Cortex of kidney (tissue), 1 donor: ENCODE data around the gene NOD2.

ENCODE experiments used
- DNase-seq: peaks from one replicate; lab custom pipeline; 2025; lab: John Stamatoyannopoulos, UW

NOD2 gene

GRCh38 chr16:50694206-50694605, 800 bp downstream of the NOD2 start:
- DNase-seq, result no peak

GRCh38 chr16:50695017-50696000, 1.9 kb downstream of the NOD2 start:
- no peak for DNase-seq

GRCh38 chr16:50696126-50696525, 2.7 kb downstream of the NOD2 start:
- DNase-seq, result no peak

- DNase-seq, result no peak
Observed at GRCh38 chr16:50696575-50697420, 3.4 kb downstream of the NOD2 start.

DNA sequence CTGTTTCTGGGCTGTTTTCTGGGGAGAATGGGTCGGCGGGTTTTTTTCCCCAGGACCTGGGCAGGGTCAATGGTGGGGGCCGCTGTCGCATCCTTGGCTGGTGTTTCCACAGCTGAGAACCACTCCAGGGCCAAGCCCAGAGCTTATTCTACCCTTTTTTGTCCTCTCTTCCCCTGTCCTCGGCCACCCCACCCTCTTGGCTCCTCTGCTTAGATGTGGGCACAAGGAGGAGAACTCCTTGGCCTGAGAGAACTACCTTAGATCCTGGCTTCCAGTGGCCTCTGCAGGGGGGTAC, 4.0 kb downstream of the NOD2 start:
- DNase-seq, result no peak

GRCh38 chr16:50697881-50698767, 4.7 kb downstream of the NOD2 start:
- DNase-seq, result no peak

GRCh38 chr16:50699326-50700159, 6.1 kb downstream of the NOD2 start:
- no peak for DNase-seq

GRCh38 chr16:50702725-50703124, 9.3 kb downstream of the NOD2 start:
- DNase-seq, result no peak

DNA sequence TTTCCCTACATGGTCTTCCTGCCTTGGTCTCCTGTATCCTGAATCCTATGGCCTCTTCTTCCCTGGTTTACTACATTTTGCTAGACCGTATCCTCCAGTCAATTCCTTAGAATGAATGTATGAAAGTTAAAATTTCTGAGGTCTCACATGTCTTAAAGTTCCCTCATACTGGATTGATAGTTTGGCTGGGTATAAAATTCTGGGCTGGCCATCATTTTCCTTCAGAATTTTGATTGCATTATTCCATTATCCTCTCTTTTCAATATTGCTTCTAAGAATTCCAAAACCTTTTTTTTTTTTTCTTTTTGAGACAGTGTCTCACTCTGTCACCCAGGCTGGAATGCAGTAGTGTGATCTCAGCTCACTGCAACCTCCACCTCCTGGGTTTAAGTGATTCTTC, 10.8 kb downstream of the NOD2 start:
- no peak for DNase-seq

DNA sequence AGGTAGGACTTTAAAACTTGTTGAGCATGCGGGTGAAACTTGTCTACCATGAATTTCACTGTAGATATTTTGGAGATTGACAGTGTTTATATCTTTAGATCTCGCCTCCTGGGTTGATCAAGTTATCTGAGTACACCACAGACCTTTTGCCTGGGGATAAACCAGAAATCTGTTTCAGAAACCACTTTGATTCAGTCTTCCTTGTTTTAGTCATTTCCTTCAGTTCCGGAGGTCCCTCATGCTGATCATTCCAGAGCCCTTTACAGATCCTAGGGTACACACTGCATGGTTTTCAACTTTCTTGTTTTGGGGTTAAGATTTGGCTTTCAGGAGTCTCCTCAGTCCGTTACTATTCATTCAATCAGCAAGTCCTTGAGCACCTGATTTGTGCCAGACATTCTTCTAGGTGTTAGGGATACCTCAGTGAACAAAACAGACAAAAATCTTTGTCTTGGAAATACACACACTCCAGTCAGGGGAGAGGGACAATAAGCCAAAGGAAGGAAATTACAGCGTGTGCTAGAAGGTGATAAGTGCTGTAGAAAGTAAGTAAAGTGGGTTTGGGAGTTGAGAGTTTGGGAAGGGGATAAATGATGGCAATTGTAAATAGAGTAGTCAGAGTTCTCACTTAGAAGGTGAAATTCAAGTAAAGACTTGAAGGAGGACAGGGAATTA, 12.2 kb downstream of the NOD2 start:
- no peak for DNase-seq

DNA sequence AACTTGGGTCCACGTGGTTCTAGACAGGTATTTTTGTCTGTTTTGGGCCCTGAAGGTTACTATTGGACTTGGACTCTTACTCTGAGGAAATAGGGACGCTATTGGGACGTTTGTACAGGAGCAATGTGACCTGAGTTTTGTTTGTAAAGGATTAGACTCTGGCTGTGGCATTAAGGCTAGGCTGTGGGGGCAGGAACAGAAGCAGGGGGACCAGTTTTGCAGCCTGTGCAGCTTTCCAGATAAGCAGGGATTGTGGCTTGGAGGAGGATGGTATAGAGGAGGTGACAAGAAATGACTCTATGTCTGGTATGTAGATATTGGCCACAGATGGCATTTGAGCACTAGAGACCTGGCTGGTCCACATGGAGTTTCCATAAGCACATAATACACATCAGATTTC, 12.8 kb downstream of the NOD2 start:
- no peak for DNase-seq

- no peak for DNase-seq
Observed at GRCh38 chr16:50708373-50709060, 15.1 kb downstream of the NOD2 start.

DNA sequence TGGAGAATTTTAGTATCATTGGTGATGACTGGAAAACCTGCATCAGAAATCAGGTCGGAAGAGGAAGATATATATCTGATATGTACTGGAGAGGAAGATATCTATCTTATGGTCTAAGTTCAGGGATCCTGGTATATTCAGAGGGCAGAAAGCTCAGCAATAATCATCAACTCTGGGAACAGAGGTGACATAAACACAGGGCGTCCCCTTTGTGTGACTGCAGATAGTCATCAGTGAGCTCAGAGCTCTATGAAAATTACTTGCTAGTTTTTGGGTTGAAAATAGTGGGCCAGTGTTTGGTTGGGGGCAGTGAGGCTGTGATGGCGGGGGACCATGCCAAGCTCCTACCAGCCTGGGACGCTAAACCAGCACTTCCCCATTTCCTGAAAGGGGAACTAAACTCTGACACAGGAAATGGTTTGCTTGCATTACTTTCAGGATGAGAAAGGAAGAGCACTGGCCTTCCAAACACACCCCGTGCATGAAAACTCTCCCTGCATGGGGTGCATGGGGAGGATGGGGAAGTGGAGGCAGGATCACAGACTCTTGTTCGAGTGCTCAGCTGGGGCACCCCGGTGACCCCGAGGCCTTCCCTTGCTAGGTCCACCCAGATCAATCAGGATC, 15.8 kb downstream of the NOD2 start:
- DNase-seq, result no peak

- DNase-seq, result no peak
Observed at GRCh38 chr16:50709980-50710379, 16.6 kb downstream of the NOD2 start.

GRCh38 chr16:50711040-50711439, 17.6 kb downstream of the NOD2 start:
- no peak for DNase-seq

DNA sequence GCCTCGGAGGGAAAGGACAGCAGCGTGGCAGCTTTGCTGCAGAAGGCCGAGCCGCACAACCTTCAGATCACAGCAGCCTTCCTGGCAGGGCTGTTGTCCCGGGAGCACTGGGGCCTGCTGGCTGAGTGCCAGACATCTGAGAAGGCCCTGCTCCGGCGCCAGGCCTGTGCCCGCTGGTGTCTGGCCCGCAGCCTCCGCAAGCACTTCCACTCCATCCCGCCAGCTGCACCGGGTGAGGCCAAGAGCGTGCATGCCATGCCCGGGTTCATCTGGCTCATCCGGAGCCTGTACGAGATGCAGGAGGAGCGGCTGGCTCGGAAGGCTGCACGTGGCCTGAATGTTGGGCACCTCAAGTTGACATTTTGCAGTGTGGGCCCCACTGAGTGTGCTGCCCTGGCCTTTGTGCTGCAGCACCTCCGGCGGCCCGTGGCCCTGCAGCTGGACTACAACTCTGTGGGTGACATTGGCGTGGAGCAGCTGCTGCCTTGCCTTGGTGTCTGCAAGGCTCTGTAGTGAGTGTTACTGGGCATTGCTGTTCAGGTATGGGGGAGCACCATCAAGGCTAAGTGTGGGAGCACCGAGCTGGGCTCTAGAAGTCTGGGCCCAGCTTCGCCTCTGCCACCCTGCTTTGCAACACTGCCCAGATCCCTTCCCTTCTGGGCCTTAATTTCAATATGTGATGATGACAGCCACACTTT, 18.6 kb downstream of the NOD2 start:
- no peak for DNase-seq

GRCh38 chr16:50712560-50712898, 19.1 kb downstream of the NOD2 start:
- DNase-seq, result no peak

GRCh38 chr16:50712956-50713355, 19.6 kb downstream of the NOD2 start:
- DNase-seq, result no peak

DNA sequence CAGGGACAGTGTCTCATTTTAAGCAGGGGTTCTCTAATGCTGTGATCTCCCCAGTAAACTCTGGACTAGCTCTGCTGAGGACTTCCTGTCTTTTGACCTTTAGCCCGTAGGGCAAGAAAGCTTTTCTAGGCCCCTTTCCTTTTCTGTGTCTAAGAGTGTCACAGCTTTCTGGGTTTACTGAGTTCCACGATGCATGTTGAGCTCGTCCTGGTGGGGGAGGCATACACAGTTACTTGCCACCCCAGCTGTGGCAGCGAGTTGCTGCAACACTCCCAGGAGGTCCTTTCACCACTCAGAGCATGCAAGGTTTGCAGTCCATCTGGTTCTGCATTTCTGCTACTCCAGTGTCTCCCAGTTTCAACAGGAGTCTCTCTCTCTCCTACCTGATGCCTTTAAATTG, 23.7 kb downstream of the NOD2 start:
- no peak for DNase-seq
